H9 (cell line): Measurements from ENCODE around the gene CLDN10. TPM values are rescaled to one million over a fixed set of nuclear protein-coding genes. Genes with fewer than 3 reads are reported as not detected.

Experiments
- DNase-seq: peaks from one replicate; pipeline ENCODE4 v3.0.0-alpha.2; 2017
- H2AFZ ChIP-seq: one replicate; pipeline ENCODE4 v1.6.1; 2013; ENCODE audit warnings: mild to moderate bottlenecking, low read length, control low read depth, moderate library complexity
- H2AK5ac ChIP-seq: 2 replicates; pipeline ENCODE4 v1.6.1; 2013; ENCODE audit warnings: low read length, control low read depth, mixed read lengths; ENCODE audit not compliant: insufficient read length
- H2BK120ac ChIP-seq: one replicate; pipeline ENCODE4 v1.6.1; 2013; ENCODE audit warnings: low read depth, mild to moderate bottlenecking, low read length, control low read depth, inconsistent platforms; ENCODE audit not compliant: poor library complexity, severe bottlenecking
- H2BK12ac ChIP-seq: 2 replicates; pipeline ENCODE4 v1.6.1; 2013; ENCODE audit warnings: low read length, control low read depth, mixed read lengths, low read depth; ENCODE audit not compliant: insufficient read length
- H2BK15ac ChIP-seq: 2 replicates; pipeline ENCODE4 v1.6.1; 2013; ENCODE audit warnings: low read depth, low read length, control low read depth
- H2BK20ac ChIP-seq: one replicate; pipeline ENCODE4 v1.6.1; 2013; ENCODE audit warnings: low read depth, mild to moderate bottlenecking, low read length, control low read depth, inconsistent platforms; ENCODE audit not compliant: poor library complexity, severe bottlenecking
- H2BK5ac ChIP-seq: 2 replicates; pipeline ENCODE4 v1.6.1; 2013; ENCODE audit warnings: low read length, control low read depth, mixed read lengths; ENCODE audit not compliant: insufficient read length
- H3K14ac ChIP-seq: 2 replicates; pipeline ENCODE4 v1.6.1; 2013; ENCODE audit warnings: low read length, control low read depth; ENCODE audit not compliant: insufficient read depth
- H3K18ac ChIP-seq: 2 replicates; pipeline ENCODE4 v1.6.1; 2013; ENCODE audit warnings: low read depth, mild to moderate bottlenecking, mixed read lengths, low read length, control low read depth; ENCODE audit not compliant: insufficient read length
- H3K23ac ChIP-seq: 2 replicates; pipeline ENCODE4 v1.6.1; 2013; ENCODE audit warnings: low read length, control low read depth, mixed read lengths, low read depth; ENCODE audit not compliant: insufficient read length
- H3K23me2 ChIP-seq: 2 replicates; pipeline ENCODE4 v1.6.1; 2013; ENCODE audit warnings: low read depth, mild to moderate bottlenecking, mixed read lengths, low read length, control low read depth; ENCODE audit not compliant: insufficient read length, poor library complexity, severe bottlenecking
- H3K27ac ChIP-seq: 2 replicates; pipeline ENCODE4 v1.5.1; 2013; ENCODE audit warnings: low read length, control low read depth, mixed read lengths, low read depth; ENCODE audit not compliant: insufficient read length
- H3K27me3 ChIP-seq: 2 replicates; pipeline ENCODE4 v1.6.1; 2013; ENCODE audit warnings: low read length, control low read depth, inconsistent platforms; ENCODE audit not compliant: insufficient read depth
- H3K4ac ChIP-seq: 2 replicates; pipeline ENCODE4 v1.6.1; 2013; ENCODE audit warnings: low read depth, mild to moderate bottlenecking, control low read depth, inconsistent platforms, low read length, moderate library complexity
- H3K4me1 ChIP-seq: 2 replicates; pipeline ENCODE4 v1.6.1; 2013; ENCODE audit warnings: low read length, control low read depth, inconsistent platforms; ENCODE audit not compliant: insufficient read depth
- H3K4me2 ChIP-seq: 2 replicates; pipeline ENCODE4 v1.6.1; 2013; ENCODE audit warnings: low read length, control low read depth, mixed read lengths; ENCODE audit not compliant: insufficient read length, insufficient read depth
- H3K56ac ChIP-seq: 2 replicates; pipeline ENCODE4 v1.6.1; 2013; ENCODE audit warnings: low read depth, mild to moderate bottlenecking, mixed read lengths, low read length, control low read depth; ENCODE audit not compliant: insufficient read length
- H3K79me1 ChIP-seq: 2 replicates; pipeline ENCODE4 v1.6.1; 2013; ENCODE audit warnings: low read depth, mild to moderate bottlenecking, moderate library complexity, low read length, control low read depth, inconsistent platforms; ENCODE audit not compliant: insufficient read depth, poor library complexity, severe bottlenecking
- H3K79me2 ChIP-seq: 2 replicates; pipeline ENCODE4 v1.6.1; 2013; ENCODE audit warnings: low read length, control low read depth, inconsistent platforms; ENCODE audit not compliant: insufficient read depth
- H3K9ac ChIP-seq: 2 replicates; pipeline ENCODE4 v1.6.1; 2013; ENCODE audit warnings: low read length, control low read depth, mixed read lengths; ENCODE audit not compliant: insufficient read length; ENCODE audit errors: extremely low read depth
- H3K9me3 ChIP-seq: one replicate; pipeline ENCODE4 v1.6.1; 2013; ENCODE audit warnings: low read depth, low read length, inconsistent platforms; ENCODE audit not compliant: control insufficient read depth
- H3T11ph ChIP-seq: one replicate; pipeline ENCODE4 v1.6.1; 2013; ENCODE audit warnings: mild to moderate bottlenecking, low read length, control low read depth, inconsistent platforms
- H4K20me1 ChIP-seq: one replicate; pipeline ENCODE4 v1.6.1; 2013; ENCODE audit not compliant: control insufficient read depth, insufficient read length, insufficient read depth
- H4K5ac ChIP-seq: 2 replicates; pipeline ENCODE4 v1.6.1; 2013; ENCODE audit warnings: low read depth, mild to moderate bottlenecking, mixed read lengths, low read length, control low read depth; ENCODE audit not compliant: insufficient read length
- H4K8ac ChIP-seq: replicated peaks from 2 replicates; pipeline ENCODE4 v1.6.1; 2013; ENCODE audit warnings: low read length, control low read depth, mixed read lengths, low read depth; ENCODE audit not compliant: insufficient read length
- H4K91ac ChIP-seq: 2 replicates; pipeline ENCODE4 v1.6.1; 2013; ENCODE audit warnings: low read depth, mild to moderate bottlenecking, moderate library complexity, mixed read lengths, low read length, control low read depth; ENCODE audit not compliant: insufficient read length
- H3K27ac Mint-ChIP-seq, 3 experiments: 2 replicates in 2 of 3; 3 replicates in 1 of 3; pipeline ENCODE4 v1.8.0; 2020 to 2021; ENCODE audit warnings: mixed read lengths in 3 of 3, mild to moderate bottlenecking in 1 of 3, moderate library complexity in 1 of 3
- H3K27me3 Mint-ChIP-seq: 2 replicates; pipeline ENCODE4 v1.8.0; 2021; ENCODE audit warnings: low read depth, mild to moderate bottlenecking, moderate library complexity, mixed read lengths
- H3K36me3 Mint-ChIP-seq, 3 experiments: 2 replicates in 2 of 3; 3 replicates in 1 of 3; pipeline ENCODE4 v1.8.0; 2020 to 2021; ENCODE audit warnings: low read depth in 3 of 3, mixed read lengths in 3 of 3; ENCODE audit not compliant: insufficient read depth in 1 of 3
- H3K4me1 Mint-ChIP-seq, 2 experiments: 2 replicates each; pipeline ENCODE4 v1.8.0; 2020; ENCODE audit warnings: mixed read lengths in 2 of 2
- H3K4me3 Mint-ChIP-seq, 2 experiments: 2 replicates in 1 of 2; 3 replicates in 1 of 2; pipeline ENCODE4 v1.8.0; 2020 to 2021; ENCODE audit warnings: mild to moderate bottlenecking in 2 of 2, mixed read lengths in 2 of 2, moderate library complexity in 1 of 2
- H3K9me3 Mint-ChIP-seq, 2 experiments: 2 replicates in 1 of 2; 3 replicates in 1 of 2; pipeline ENCODE4 v1.8.0; 2020; ENCODE audit warnings: mild to moderate bottlenecking in 2 of 2, mixed read lengths in 2 of 2, moderate library complexity in 1 of 2
- CTCF ChIP-seq: fragments of 200-600 bp; sonication (generic); conservative IDR thresholded peaks from 3 replicates; pipeline ENCODE4 v1.8.0; 2021; ENCODE audit warnings: antibody characterized with exemption, mild to moderate bottlenecking
- WGBS: extraction: QIAGEN DNeasy Blood & Tissue Kit; methylation state at CpG from one replicate; pipeline ENCODE4 v1.1.7; 2013; ENCODE audit warnings: missing lambda C conversion rate, low lambda C conversion rate, mixed read lengths; ENCODE audit not compliant: insufficient read length; ENCODE audit errors: extremely low coverage; 5-methylcytosine and 5-hydroxymethylcytosine counted together
- total RNA-seq: library from RNA; stranded (reverse); gene quantifications from 2 replicates; pipeline ENCODE4 v1.2.1, GENCODE V29; 2021

Gene CLDN10
- total RNA-seq, 1 experiment from 2014 or later, result 20.7 TPM

DNA sequence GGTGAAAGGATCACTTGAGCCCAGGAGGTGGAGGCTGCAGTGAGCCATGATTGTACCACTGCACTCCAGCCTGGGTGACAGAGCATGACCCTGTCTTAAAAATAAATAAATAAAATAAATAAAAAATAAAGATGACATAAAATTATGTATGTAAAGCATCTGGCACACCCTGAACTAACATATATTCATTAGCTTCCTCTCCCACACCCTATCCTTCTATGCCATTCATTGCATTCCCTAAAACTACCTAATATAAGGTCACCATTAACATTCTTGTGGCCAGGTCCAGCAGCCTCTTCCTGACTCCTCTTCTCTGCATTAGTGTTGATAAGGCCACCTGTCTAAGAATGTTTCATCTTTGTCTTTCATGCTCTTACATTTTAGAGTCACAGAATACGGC lies 44.5 kb upstream of the CLDN10 start:
- Histone ChIP-seq H3K4me2 (no peak overlapping the region), H3T11ph (no peak overlapping the region), H3K27me3 (no peaks in the 10 kb centered on the region), H3K79me2 (no peaks in the 10 kb centered on the region), H3K27ac (no peak overlapping the region), H3K4ac (no peak overlapping the region), H2BK12ac (no peak overlapping the region), H3K18ac (no peak overlapping the region), H4K5ac (no peak overlapping the region), H3K79me1 (no peaks in the 10 kb centered on the region), H3K23me2 (no peaks in the 10 kb centered on the region), H4K20me1 (no peaks in the 10 kb centered on the region), H3K9ac (no peak overlapping the region), H2AFZ (no peak overlapping the region), H2BK120ac (no peak overlapping the region), H3K23ac (no peak overlapping the region), H2AK5ac (no peak overlapping the region), H2BK5ac (no peak overlapping the region), H2BK20ac (no peak overlapping the region), H3K56ac (no peak overlapping the region), H3K4me1 (peaks cover 6% of the 10 kb centered on the region; the same call in 1 of the 2 replicates), H2BK15ac (no peak overlapping the region), H3K9me3 (no peaks in the 10 kb centered on the region), H4K8ac (no peak overlapping the region), H3K14ac (no peak overlapping the region), H4K91ac (no peak overlapping the region)
- no peak for DNase-seq
- no peak for TF ChIP-seq CTCF
- Mint-ChIP-seq H3K27ac (no peak overlapping the region), H3K4me1 (peaks cover 12 to 15% of the 10 kb centered on the region in 2 experiments), H3K4me3 (no peak overlapping the region), H3K36me3 (no peaks in the 10 kb centered on the region), H3K9me3 (no peaks in the 10 kb centered on the region), H3K27me3 (no peaks in the 10 kb centered on the region)
- WGBS, result no CpG with 5 or more reads among the region's 1 CpG
